SK-N-SH treated with all-trans-retinoic acid at 6 μM for 48 hours (cell line): Measurements from ENCODE around the gene TNK1.

Experiments
- ATAC-seq: fragments of 200-7000 bp; cut with Tn5 transposase; 3 replicates; pipeline ENCODE4 v1.9.1; 2020; ENCODE audit warnings: mild to moderate bottlenecking, moderate library complexity
- ARNTL ChIP-seq: fragments of 450-650 bp; formaldehyde crosslinking; IDR thresholded peaks from 2 replicates; pipeline ENCODE4 v1.5.0; 2020; ENCODE audit warnings: low read depth, mild to moderate bottlenecking, moderate library complexity, borderline replicate concordance
- BACH2 ChIP-seq: fragments of 250-450 bp; sonication (Bioruptor Pico); IDR thresholded peaks from 2 replicates; pipeline ENCODE4 v1.9.0; 2021; ENCODE audit warnings: mild to moderate bottlenecking, borderline replicate concordance
- CSDC2 ChIP-seq: fragments of 250-450 bp; sonication (Bioruptor Pico); IDR thresholded peaks from 2 replicates; pipeline ENCODE4 v1.5.0; 2020; ENCODE audit warnings: mild to moderate bottlenecking, moderate library complexity
- ESRRG ChIP-seq: fragments of 250-450 bp; sonication (Bioruptor Pico); IDR thresholded peaks from 2 replicates; pipeline ENCODE4 v1.6.1; 2021; ENCODE audit warnings: mild to moderate bottlenecking
- GLIS3 ChIP-seq: fragments of 250-450 bp; sonication (Bioruptor Pico); IDR thresholded peaks from 2 replicates; pipeline ENCODE4 v1.5.0; 2020; ENCODE audit warnings: mild to moderate bottlenecking, moderate library complexity
- ISL1 ChIP-seq: fragments of 250-450 bp; sonication (Bioruptor Pico); IDR thresholded peaks from 2 replicates; pipeline ENCODE4 v2.1.2; 2022; ENCODE audit warnings: mild to moderate bottlenecking, moderate library complexity
- OSR1 ChIP-seq: fragments of 250-450 bp; sonication (Bioruptor Pico); IDR thresholded peaks from 2 replicates; pipeline ENCODE4 v1.8.0; 2022; ENCODE audit warnings: moderate library complexity, mild to moderate bottlenecking, inconsistent platforms
- PPARA ChIP-seq: fragments of 250-450 bp; sonication (Bioruptor Pico); IDR thresholded peaks from 2 replicates; pipeline ENCODE4 v1.5.0; 2020; ENCODE audit warnings: mild to moderate bottlenecking, borderline replicate concordance
- RARB ChIP-seq: fragments of 250-450 bp; sonication (Bioruptor Pico); IDR thresholded peaks from 2 replicates; pipeline ENCODE4 v1.8.0; 2021; ENCODE audit warnings: mild to moderate bottlenecking, moderate library complexity
- TCF4 ChIP-seq: fragments of 250-450 bp; sonication (Bioruptor Pico); IDR thresholded peaks from 2 replicates; pipeline ENCODE4 v1.8.0; 2021; ENCODE audit warnings: mild to moderate bottlenecking, moderate library complexity, borderline replicate concordance
- TSHZ2 ChIP-seq: fragments of 250-450 bp; sonication (Bioruptor Pico); IDR thresholded peaks from 2 replicates; pipeline ENCODE4 v1.5.0; 2020; ENCODE audit warnings: mild to moderate bottlenecking, moderate library complexity
- ZC3H10 ChIP-seq: fragments of 250-450 bp; sonication (Bioruptor Pico); IDR thresholded peaks from 2 replicates; pipeline ENCODE4 v1.5.1; 2021; ENCODE audit warnings: mild to moderate bottlenecking, moderate library complexity
- ZFP3 ChIP-seq: fragments of 250-450 bp; sonication (Bioruptor Pico); IDR thresholded peaks from 2 replicates; pipeline ENCODE4 v1.5.0; 2020; ENCODE audit warnings: mild to moderate bottlenecking, moderate library complexity
- ZFP30 ChIP-seq: fragments of 450-650 bp; formaldehyde crosslinking; IDR thresholded peaks from 2 replicates; pipeline ENCODE4 v1.5.0; 2022; ENCODE audit warnings: mild to moderate bottlenecking, moderate library complexity
- ZNF565 ChIP-seq: fragments of 450-650 bp; formaldehyde crosslinking; conservative IDR thresholded peaks from 2 replicates; pipeline ENCODE4 v1.5.0; 2020; ENCODE audit warnings: low read depth, mild to moderate bottlenecking, moderate library complexity
- ZNF70 ChIP-seq: fragments of 450-650 bp; formaldehyde crosslinking; IDR thresholded peaks from 2 replicates; pipeline ENCODE4 v1.5.0; 2020; ENCODE audit warnings: mild to moderate bottlenecking, moderate library complexity
- ZNF8 ChIP-seq: fragments of 450-650 bp; formaldehyde crosslinking; IDR thresholded peaks from 2 replicates; pipeline ENCODE4 v1.5.0; 2020; ENCODE audit warnings: mild to moderate bottlenecking, moderate library complexity
- TF ChIP-seq, protein P1 (sequence below): fragments of 250-450 bp; sonication (Bioruptor Pico); IDR thresholded peaks from 2 replicates; pipeline ENCODE4 v1.8.0; 2020; ENCODE audit warnings: mild to moderate bottlenecking, moderate library complexity, borderline replicate concordance
- TF ChIP-seq, protein P2 (sequence below): fragments of 250-450 bp; sonication (Bioruptor Pico); IDR thresholded peaks from 2 replicates; pipeline ENCODE4 v1.8.0; 2021; ENCODE audit warnings: low read depth, mild to moderate bottlenecking, moderate library complexity, borderline replicate concordance
- TF ChIP-seq, protein P3 (sequence below): fragments of 250-450 bp; sonication (Bioruptor Pico); IDR thresholded peaks from 2 replicates; pipeline ENCODE4 v1.5.1; 2021; ENCODE audit warnings: mild to moderate bottlenecking, moderate library complexity
- TF ChIP-seq, protein P4 (sequence below): fragments of 250-450 bp; sonication (Bioruptor Pico); IDR thresholded peaks from 2 replicates; pipeline ENCODE4 v1.5.1; 2020; ENCODE audit warnings: low read depth, mild to moderate bottlenecking, moderate library complexity

Gene TNK1

GRCh38 chr17:7427549-7427948 lies 46.7 kb downstream of the TNK1 start (continued):
- TF ChIP-seq RARB (CRISPR knock-in tag) = no peak
- TF ChIP-seq BACH2 = no peak

GRCh38 chr17:7428557-7428956 lies 47.7 kb downstream of the TNK1 start, which contains the start of gene SPEM3:
TSS of gene SPEM3 (plus strand) at chr17:7428857. CDS start at chr17:7428903, 46 bp downstream.
- no peak; the same call in 2 of the 3 replicates for ATAC-seq
- TF ChIP-seq, protein P1, sequence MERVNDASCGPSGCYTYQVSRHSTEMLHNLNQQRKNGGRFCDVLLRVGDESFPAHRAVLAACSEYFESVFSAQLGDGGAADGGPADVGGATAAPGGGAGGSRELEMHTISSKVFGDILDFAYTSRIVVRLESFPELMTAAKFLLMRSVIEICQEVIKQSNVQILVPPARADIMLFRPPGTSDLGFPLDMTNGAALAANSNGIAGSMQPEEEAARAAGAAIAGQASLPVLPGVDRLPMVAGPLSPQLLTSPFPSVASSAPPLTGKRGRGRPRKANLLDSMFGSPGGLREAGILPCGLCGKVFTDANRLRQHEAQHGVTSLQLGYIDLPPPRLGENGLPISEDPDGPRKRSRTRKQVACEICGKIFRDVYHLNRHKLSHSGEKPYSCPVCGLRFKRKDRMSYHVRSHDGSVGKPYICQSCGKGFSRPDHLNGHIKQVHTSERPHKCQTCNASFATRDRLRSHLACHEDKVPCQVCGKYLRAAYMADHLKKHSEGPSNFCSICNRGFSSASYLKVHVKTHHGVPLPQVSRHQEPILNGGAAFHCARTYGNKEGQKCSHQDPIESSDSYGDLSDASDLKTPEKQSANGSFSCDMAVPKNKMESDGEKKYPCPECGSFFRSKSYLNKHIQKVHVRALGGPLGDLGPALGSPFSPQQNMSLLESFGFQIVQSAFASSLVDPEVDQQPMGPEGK (CRISPR knock-in tag) = no peak
- TF ChIP-seq ZNF565 (CRISPR knock-in tag) = no peak
- TF ChIP-seq, protein P2, sequence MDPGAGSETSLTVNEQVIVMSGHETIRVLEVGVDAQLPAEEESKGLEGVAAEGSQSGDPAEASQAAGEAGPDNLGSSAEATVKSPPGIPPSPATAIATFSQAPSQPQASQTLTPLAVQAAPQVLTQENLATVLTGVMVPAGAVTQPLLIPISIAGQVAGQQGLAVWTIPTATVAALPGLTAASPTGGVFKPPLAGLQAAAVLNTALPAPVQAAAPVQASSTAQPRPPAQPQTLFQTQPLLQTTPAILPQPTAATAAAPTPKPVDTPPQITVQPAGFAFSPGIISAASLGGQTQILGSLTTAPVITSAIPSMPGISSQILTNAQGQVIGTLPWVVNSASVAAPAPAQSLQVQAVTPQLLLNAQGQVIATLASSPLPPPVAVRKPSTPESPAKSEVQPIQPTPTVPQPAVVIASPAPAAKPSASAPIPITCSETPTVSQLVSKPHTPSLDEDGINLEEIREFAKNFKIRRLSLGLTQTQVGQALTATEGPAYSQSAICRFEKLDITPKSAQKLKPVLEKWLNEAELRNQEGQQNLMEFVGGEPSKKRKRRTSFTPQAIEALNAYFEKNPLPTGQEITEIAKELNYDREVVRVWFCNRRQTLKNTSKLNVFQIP = no peak
- no peak for TF ChIP-seq ZC3H10 (CRISPR knock-in tag)
- no peak for TF ChIP-seq CSDC2 (CRISPR knock-in tag)
- no peak for TF ChIP-seq ZFP3 (CRISPR knock-in tag)
- no peak for TF ChIP-seq GLIS3
- TF ChIP-seq ESRRG (CRISPR knock-in tag) = no peak
- no peak for TF ChIP-seq ZNF8 (CRISPR knock-in tag)
- TF ChIP-seq ZFP30 (CRISPR knock-in tag) = no peak
- TF ChIP-seq, protein P3, sequence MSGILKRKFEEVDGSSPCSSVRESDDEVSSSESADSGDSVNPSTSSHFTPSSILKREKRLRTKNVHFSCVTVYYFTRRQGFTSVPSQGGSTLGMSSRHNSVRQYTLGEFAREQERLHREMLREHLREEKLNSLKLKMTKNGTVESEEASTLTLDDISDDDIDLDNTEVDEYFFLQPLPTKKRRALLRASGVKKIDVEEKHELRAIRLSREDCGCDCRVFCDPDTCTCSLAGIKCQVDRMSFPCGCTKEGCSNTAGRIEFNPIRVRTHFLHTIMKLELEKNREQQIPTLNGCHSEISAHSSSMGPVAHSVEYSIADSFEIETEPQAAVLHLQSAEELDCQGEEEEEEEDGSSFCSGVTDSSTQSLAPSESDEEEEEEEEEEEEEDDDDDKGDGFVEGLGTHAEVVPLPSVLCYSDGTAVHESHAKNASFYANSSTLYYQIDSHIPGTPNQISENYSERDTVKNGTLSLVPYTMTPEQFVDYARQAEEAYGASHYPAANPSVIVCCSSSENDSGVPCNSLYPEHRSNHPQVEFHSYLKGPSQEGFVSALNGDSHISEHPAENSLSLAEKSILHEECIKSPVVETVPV = no peak
- no peak for TF ChIP-seq TCF4 (CRISPR knock-in tag)

DNA sequence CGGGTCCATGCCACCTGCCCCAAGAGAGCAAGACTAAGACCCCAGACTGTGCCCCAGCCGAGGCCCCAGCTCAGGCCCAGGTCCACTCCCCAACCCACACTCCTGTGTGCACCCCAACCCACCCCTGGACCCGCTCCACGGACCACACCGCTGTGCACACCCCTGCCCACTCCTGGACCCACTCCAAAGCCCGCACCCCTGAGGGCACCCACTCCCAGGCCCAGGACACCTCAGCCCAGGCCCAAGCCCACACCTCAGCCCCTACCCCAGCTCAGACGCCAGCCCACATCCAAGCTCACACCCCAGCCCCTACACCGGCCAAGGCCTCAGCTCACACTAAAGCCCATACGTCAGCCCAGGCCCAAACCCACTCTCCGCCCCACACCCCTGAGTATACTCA lies 48.8 kb downstream of the TNK1 start:
- no peak for ATAC-seq
- no peak for TF ChIP-seq ISL1 (CRISPR knock-in tag)
- no peak for TF ChIP-seq BACH2
- TF ChIP-seq ZFP3 (CRISPR knock-in tag) = no peak
- TF ChIP-seq TSHZ2 (CRISPR knock-in tag) = no peak

DNA sequence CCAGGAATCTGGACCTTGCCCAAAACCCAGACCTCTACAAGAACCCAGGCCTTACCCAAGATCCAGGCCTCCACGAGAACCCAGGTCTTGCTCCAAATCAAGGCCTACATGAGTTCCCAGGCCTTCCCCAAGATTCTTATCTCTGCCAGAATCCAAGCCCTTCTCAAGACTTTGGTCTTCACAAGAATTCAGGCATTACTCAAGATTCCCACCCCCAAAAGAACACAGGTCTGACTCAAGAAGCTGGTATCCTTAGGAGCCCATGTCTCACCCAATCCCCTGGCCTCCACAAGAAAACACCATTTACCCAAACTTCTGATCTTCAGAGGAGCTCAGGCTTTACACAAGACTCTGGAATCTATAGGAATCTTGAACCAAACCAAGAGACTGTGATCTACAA lies 50.3 kb downstream of the TNK1 start:
- TF ChIP-seq ESRRG (CRISPR knock-in tag) = no peak
- no peak for TF ChIP-seq ARNTL
- no peak for ATAC-seq

DNA sequence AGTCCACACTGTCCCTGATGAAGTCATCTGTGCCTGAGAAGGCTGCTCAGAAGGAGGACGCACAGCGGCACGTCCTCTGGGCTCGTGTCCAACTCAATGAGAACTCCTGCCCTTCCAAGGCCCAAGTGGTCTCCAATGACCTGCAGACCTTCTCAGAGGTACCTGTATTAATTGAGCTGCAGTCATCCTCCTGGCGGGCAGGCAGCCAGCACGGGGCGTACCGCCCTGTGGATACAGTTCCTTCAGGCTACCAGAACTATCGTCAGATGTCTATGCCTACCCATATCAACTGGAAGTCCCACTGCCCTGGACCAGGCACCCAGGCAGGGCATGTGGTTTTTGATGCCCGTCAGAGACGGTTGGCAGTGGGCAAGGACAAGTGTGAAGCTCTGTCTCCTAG lies 51.4 kb downstream of the TNK1 start:
- ATAC-seq = no peak
- TF ChIP-seq ZNF8 (CRISPR knock-in tag) (no peak), PPARA (no peak), RARB (CRISPR knock-in tag) (no peak), ZC3H10 (CRISPR knock-in tag) (no peak), ZNF70 (CRISPR knock-in tag) (no peak), OSR1 (CRISPR knock-in tag) (no peak), GLIS3 (no peak), TCF4 (CRISPR knock-in tag) (no peak), ARNTL (no peak), TSHZ2 (CRISPR knock-in tag) (no peak), ISL1 (CRISPR knock-in tag) (no peak), CSDC2 (CRISPR knock-in tag) (no peak)
- TF ChIP-seq, protein P4, sequence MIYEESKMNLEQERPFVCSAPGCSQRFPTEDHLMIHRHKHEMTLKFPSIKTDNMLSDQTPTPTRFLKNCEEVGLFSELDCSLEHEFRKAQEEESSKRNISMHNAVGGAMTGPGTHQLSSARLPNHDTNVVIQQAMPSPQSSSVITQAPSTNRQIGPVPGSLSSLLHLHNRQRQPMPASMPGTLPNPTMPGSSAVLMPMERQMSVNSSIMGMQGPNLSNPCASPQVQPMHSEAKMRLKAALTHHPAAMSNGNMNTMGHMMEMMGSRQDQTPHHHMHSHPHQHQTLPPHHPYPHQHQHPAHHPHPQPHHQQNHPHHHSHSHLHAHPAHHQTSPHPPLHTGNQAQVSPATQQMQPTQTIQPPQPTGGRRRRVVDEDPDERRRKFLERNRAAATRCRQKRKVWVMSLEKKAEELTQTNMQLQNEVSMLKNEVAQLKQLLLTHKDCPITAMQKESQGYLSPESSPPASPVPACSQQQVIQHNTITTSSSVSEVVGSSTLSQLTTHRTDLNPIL (CRISPR knock-in tag) = no peak
- TF ChIP-seq, protein P1 (CRISPR knock-in tag) = no peak
